SK-N-SH treated with all-trans-retinoic acid at 6 μM for 48 hours (cell line): Measurements from ENCODE around the gene SPOCK2.

Source experiments
- ATAC-seq: fragments of 200-7000 bp; cut with Tn5 transposase; 3 replicates; pipeline ENCODE4 v1.9.1; 2020; ENCODE audit warnings: mild to moderate bottlenecking, moderate library complexity
- BACH2 ChIP-seq: fragments of 250-450 bp; sonication (Bioruptor Pico); IDR thresholded peaks from 2 replicates; pipeline ENCODE4 v1.9.0; 2021; ENCODE audit warnings: mild to moderate bottlenecking, borderline replicate concordance
- CREB5 ChIP-seq: fragments of 250-450 bp; sonication (Bioruptor Pico); IDR thresholded peaks from 2 replicates; pipeline ENCODE4 v1.5.1; 2020; ENCODE audit warnings: low read depth, mild to moderate bottlenecking, moderate library complexity
- CSDC2 ChIP-seq: fragments of 250-450 bp; sonication (Bioruptor Pico); IDR thresholded peaks from 2 replicates; pipeline ENCODE4 v1.5.0; 2020; ENCODE audit warnings: mild to moderate bottlenecking, moderate library complexity
- CSRNP3 ChIP-seq: fragments of 250-450 bp; sonication (Bioruptor Pico); IDR thresholded peaks from 2 replicates; pipeline ENCODE4 v1.5.1; 2021; ENCODE audit warnings: mild to moderate bottlenecking, moderate library complexity
- ESRRG ChIP-seq: fragments of 250-450 bp; sonication (Bioruptor Pico); IDR thresholded peaks from 2 replicates; pipeline ENCODE4 v1.6.1; 2021; ENCODE audit warnings: mild to moderate bottlenecking
- GLIS3 ChIP-seq: fragments of 250-450 bp; sonication (Bioruptor Pico); IDR thresholded peaks from 2 replicates; pipeline ENCODE4 v1.5.0; 2020; ENCODE audit warnings: mild to moderate bottlenecking, moderate library complexity
- ISL1 ChIP-seq: fragments of 250-450 bp; sonication (Bioruptor Pico); IDR thresholded peaks from 2 replicates; pipeline ENCODE4 v2.1.2; 2022; ENCODE audit warnings: mild to moderate bottlenecking, moderate library complexity
- OSR1 ChIP-seq: fragments of 250-450 bp; sonication (Bioruptor Pico); IDR thresholded peaks from 2 replicates; pipeline ENCODE4 v1.8.0; 2022; ENCODE audit warnings: moderate library complexity, mild to moderate bottlenecking, inconsistent platforms
- PATZ1 ChIP-seq: fragments of 250-450 bp; sonication (Bioruptor Pico); IDR thresholded peaks from 2 replicates; pipeline ENCODE4 v1.8.0; 2020; ENCODE audit warnings: mild to moderate bottlenecking, moderate library complexity, borderline replicate concordance
- POU6F1 ChIP-seq: fragments of 250-450 bp; sonication (Bioruptor Pico); IDR thresholded peaks from 2 replicates; pipeline ENCODE4 v1.8.0; 2021; ENCODE audit warnings: low read depth, mild to moderate bottlenecking, moderate library complexity, borderline replicate concordance
- PPARA ChIP-seq: fragments of 250-450 bp; sonication (Bioruptor Pico); IDR thresholded peaks from 2 replicates; pipeline ENCODE4 v1.5.0; 2020; ENCODE audit warnings: mild to moderate bottlenecking, borderline replicate concordance
- RARB ChIP-seq: fragments of 250-450 bp; sonication (Bioruptor Pico); IDR thresholded peaks from 2 replicates; pipeline ENCODE4 v1.8.0; 2021; ENCODE audit warnings: mild to moderate bottlenecking, moderate library complexity
- SNAI2 ChIP-seq: fragments of 250-450 bp; sonication (Bioruptor Pico); IDR thresholded peaks from 2 replicates; pipeline ENCODE4 v1.5.0; 2020; ENCODE audit warnings: mild to moderate bottlenecking, moderate library complexity
- TCF4 ChIP-seq: fragments of 250-450 bp; sonication (Bioruptor Pico); IDR thresholded peaks from 2 replicates; pipeline ENCODE4 v1.8.0; 2021; ENCODE audit warnings: mild to moderate bottlenecking, moderate library complexity, borderline replicate concordance
- TOX ChIP-seq: fragments of 250-450 bp; sonication (Bioruptor Pico); IDR thresholded peaks from 2 replicates; pipeline ENCODE4 v1.8.0; 2021; ENCODE audit warnings: mild to moderate bottlenecking, moderate library complexity, borderline replicate concordance
- TSHZ2 ChIP-seq: fragments of 250-450 bp; sonication (Bioruptor Pico); IDR thresholded peaks from 2 replicates; pipeline ENCODE4 v1.5.0; 2020; ENCODE audit warnings: mild to moderate bottlenecking, moderate library complexity
- ZC3H10 ChIP-seq: fragments of 250-450 bp; sonication (Bioruptor Pico); IDR thresholded peaks from 2 replicates; pipeline ENCODE4 v1.5.1; 2021; ENCODE audit warnings: mild to moderate bottlenecking, moderate library complexity
- ZFP3 ChIP-seq: fragments of 250-450 bp; sonication (Bioruptor Pico); IDR thresholded peaks from 2 replicates; pipeline ENCODE4 v1.5.0; 2020; ENCODE audit warnings: mild to moderate bottlenecking, moderate library complexity
- ZFP30 ChIP-seq: fragments of 450-650 bp; formaldehyde crosslinking; IDR thresholded peaks from 2 replicates; pipeline ENCODE4 v1.5.0; 2022; ENCODE audit warnings: mild to moderate bottlenecking, moderate library complexity
- ZNF565 ChIP-seq: fragments of 450-650 bp; formaldehyde crosslinking; conservative IDR thresholded peaks from 2 replicates; pipeline ENCODE4 v1.5.0; 2020; ENCODE audit warnings: low read depth, mild to moderate bottlenecking, moderate library complexity
- ZNF70 ChIP-seq: fragments of 450-650 bp; formaldehyde crosslinking; IDR thresholded peaks from 2 replicates; pipeline ENCODE4 v1.5.0; 2020; ENCODE audit warnings: mild to moderate bottlenecking, moderate library complexity
- ZNF8 ChIP-seq: fragments of 450-650 bp; formaldehyde crosslinking; IDR thresholded peaks from 2 replicates; pipeline ENCODE4 v1.5.0; 2020; ENCODE audit warnings: mild to moderate bottlenecking, moderate library complexity

SPOCK2 gene

GRCh38 chr10:72106154-72106849 lies 18.0 kb upstream of the SPOCK2 start:
- TF ChIP-seq ISL1 (CRISPR knock-in tag) = no peak
- no peak for TF ChIP-seq CSDC2
- no peak for TF ChIP-seq ZNF8 (CRISPR knock-in tag)
- no peak for TF ChIP-seq PATZ1 (CRISPR knock-in tag)
- no peak for TF ChIP-seq TCF4
- TF ChIP-seq BACH2 (CRISPR knock-in tag) = no peak
- no peak for TF ChIP-seq ESRRG (CRISPR knock-in tag)
- TF ChIP-seq PPARA (CRISPR knock-in tag) = no peak
- no peak for TF ChIP-seq ZFP30 (CRISPR knock-in tag)
- no peak for TF ChIP-seq ZNF565 (CRISPR knock-in tag)
- TF ChIP-seq ZNF70 (CRISPR knock-in tag) = no peak
- TF ChIP-seq SNAI2 (CRISPR knock-in tag) = no peak
- TF ChIP-seq CREB5 (CRISPR knock-in tag) = no peak
- no peak for TF ChIP-seq TSHZ2
- no peak for TF ChIP-seq ZC3H10 (CRISPR knock-in tag)
- TF ChIP-seq GLIS3 (CRISPR knock-in tag) = no peak
- TF ChIP-seq TOX (CRISPR knock-in tag) = no peak
- TF ChIP-seq ZFP3 (CRISPR knock-in tag) = no peak
- ATAC-seq = no peak

GRCh38 chr10:72105710-72106109 lies 17.4 kb upstream of the SPOCK2 start:
- ATAC-seq = no peak
- TF ChIP-seq ZFP30 (CRISPR knock-in tag) (no peak), ZNF565 (CRISPR knock-in tag) (no peak), OSR1 (no peak), ZC3H10 (CRISPR knock-in tag) (no peak), CREB5 (CRISPR knock-in tag) (no peak), TSHZ2 (no peak), RARB (CRISPR knock-in tag) (no peak), POU6F1 (CRISPR knock-in tag) (no peak), ZFP3 (CRISPR knock-in tag) (no peak), ESRRG (CRISPR knock-in tag) (no peak), GLIS3 (CRISPR knock-in tag) (no peak), CSRNP3 (CRISPR knock-in tag) (no peak), TOX (CRISPR knock-in tag) (no peak), ZNF8 (CRISPR knock-in tag) (no peak), ZNF70 (CRISPR knock-in tag) (no peak), SNAI2 (CRISPR knock-in tag) (no peak), TCF4 (no peak), CSDC2 (no peak), BACH2 (CRISPR knock-in tag) (no peak)
- TF ChIP-seq, all 23 proteins: peak for 0
